ENCODE results near the gene CTXN1. TPM values are rescaled to one million over a fixed set of nuclear protein-coding genes. Genes with fewer than 3 reads are reported as not detected.

CTXN1 gene
- total RNA-seq, 1 donor: 2.8 TPM

- no peak for DNase-seq (ENCODE audit: low read depth)
- H3K4me3 ChIP-seq (ENCODE audit: low read depth, low read length): peak overlapping the region; percentile 82
- TF ChIP-seq, protein P1, sequence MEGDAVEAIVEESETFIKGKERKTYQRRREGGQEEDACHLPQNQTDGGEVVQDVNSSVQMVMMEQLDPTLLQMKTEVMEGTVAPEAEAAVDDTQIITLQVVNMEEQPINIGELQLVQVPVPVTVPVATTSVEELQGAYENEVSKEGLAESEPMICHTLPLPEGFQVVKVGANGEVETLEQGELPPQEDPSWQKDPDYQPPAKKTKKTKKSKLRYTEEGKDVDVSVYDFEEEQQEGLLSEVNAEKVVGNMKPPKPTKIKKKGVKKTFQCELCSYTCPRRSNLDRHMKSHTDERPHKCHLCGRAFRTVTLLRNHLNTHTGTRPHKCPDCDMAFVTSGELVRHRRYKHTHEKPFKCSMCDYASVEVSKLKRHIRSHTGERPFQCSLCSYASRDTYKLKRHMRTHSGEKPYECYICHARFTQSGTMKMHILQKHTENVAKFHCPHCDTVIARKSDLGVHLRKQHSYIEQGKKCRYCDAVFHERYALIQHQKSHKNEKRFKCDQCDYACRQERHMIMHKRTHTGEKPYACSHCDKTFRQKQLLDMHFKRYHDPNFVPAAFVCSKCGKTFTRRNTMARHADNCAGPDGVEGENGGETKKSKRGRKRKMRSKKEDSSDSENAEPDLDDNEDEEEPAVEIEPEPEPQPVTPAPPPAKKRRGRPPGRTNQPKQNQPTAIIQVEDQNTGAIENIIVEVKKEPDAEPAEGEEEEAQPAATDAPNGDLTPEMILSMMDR (IDR thresholded peaks at IDR 0.05; ENCODE audit: insufficient read depth, low read length): no peak
Observed at GRCh38 chr19:7902796-7903243, 23.1 kb downstream of the CTXN1 start.

- TF ChIP-seq, protein P1 (IDR thresholded peaks at IDR 0.05; ENCODE audit: insufficient read depth, low read length): no peak
- DNase-seq (ENCODE audit: low read depth): no peak
- no peak overlapping the region for H3K4me3 ChIP-seq (ENCODE audit: low read depth, low read length)
Observed at GRCh38 chr19:7901337-7901736, 24.6 kb downstream of the CTXN1 start.

DNA sequence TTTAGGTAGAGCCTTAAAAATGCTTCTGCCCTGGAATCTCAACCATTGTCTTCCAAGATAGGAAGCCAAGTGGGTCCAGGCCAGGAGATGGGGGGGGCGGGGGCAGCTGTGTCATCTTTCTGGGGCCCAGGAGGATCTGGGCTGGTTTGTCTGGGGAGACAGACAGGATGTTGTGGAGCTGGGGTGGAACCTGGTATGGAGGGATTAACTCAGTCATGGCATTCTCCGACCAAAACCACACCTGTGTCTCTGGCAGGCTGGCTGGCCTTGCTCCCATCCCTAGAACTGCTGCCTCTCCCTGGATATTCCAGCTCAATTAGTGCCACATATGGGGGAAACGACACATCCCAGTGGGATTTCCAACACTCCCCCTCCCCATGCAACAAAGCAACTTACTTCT is 25.0 kb downstream of the CTXN1 start:
- TF ChIP-seq, protein P1 (IDR thresholded peaks at IDR 0.05; ENCODE audit: insufficient read depth, low read length): no peak
- no peak overlapping the region for H3K4me3 ChIP-seq (ENCODE audit: low read depth, low read length)
- no peak for DNase-seq (ENCODE audit: low read depth)

- DNase-seq (ENCODE audit: low read depth): no peak
- H3K4me3 ChIP-seq (ENCODE audit: low read depth, low read length): no peak overlapping the region
- TF ChIP-seq, protein P1 (IDR thresholded peaks at IDR 0.05; ENCODE audit: insufficient read depth, low read length): no peak
Observed at GRCh38 chr19:7900401-7900870, 25.5 kb downstream of the CTXN1 start.

DNA sequence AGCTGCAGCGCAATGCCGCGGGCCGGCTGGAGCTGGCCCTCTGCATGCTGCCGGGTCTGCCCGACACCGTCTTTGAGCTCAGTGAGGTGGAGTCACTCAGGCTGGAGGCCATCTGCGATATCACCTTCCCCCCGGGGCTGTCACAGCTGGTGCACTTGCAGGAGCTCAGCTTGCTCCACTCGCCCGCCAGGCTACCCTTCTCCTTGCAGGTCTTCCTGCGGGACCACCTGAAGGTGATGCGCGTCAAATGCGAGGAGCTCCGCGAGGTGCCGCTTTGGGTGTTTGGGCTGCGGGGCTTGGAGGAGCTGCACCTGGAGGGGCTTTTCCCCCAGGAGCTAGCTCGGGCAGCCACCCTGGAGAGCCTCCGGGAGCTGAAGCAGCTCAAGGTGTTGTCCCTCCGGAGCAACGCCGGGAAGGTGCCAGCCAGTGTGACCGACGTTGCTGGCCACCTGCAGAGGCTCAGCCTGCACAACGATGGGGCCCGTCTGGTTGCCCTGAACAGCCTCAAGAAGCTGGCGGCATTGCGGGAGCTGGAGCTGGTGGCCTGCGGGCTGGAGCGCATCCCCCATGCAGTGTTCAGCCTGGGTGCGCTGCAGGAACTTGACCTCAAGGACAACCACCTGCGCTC is 26.1 kb downstream of the CTXN1 start:
- no peak overlapping the region for H3K4me3 ChIP-seq (ENCODE audit: low read depth, low read length)
- TF ChIP-seq, protein P1 (IDR thresholded peaks at IDR 0.05; ENCODE audit: insufficient read depth, low read length): no peak
- no peak for DNase-seq (ENCODE audit: low read depth)

DNA sequence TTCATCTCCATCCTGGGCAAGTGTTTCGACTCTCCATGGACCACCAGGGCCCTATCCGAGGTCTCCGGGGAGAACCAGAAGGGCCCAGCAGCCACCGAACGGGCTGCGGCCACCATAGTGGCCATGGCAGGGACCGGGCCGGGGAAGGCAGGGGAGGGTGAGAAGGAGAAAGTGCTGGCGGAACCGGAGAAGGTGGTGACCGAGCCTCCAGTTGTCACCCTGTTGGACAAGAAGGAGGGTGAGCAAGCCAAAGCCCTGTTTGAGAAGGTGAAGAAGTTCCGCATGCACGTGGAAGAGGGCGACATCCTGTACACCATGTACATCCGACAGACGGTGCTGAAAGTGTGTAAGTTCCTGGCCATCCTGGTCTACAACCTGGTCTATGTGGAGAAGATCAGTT is 27.0 kb downstream of the CTXN1 start:
- DNase-seq (ENCODE audit: low read depth): no peak
- H3K4me3 ChIP-seq (ENCODE audit: low read depth, low read length): no peak overlapping the region
- TF ChIP-seq, protein P1 (IDR thresholded peaks at IDR 0.05; ENCODE audit: insufficient read depth, low read length): no peak

DNA sequence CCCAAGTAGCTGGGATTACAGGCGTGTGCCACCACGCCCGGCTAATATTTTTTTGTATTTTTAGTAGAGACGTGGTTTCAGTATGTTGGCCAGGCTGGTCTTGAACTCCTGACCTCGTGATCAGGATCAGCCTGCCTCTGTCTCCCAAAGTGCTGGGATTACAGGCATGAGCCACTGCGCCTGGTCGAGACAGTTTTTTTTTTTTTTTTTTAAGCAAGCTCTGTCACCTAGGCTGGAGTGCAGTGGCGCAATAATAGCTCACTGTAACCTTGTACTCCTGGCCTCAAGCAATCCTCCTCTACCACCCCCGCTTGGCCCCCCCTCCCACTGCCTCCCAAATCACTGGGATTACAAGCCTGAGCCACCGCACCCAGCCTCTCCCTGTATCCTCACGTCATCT is 28.6 kb downstream of the CTXN1 start:
- H3K4me3 ChIP-seq (ENCODE audit: low read depth, low read length): no peak overlapping the region
- DNase-seq (ENCODE audit: low read depth): no peak
- TF ChIP-seq, protein P1 (IDR thresholded peaks at IDR 0.05; ENCODE audit: insufficient read depth, low read length): no peak
